T-helper 2 cell treated with Interferon-gamma antibody and Interleukin-4, amounts not matched to agents 100 ng/mL and 5 ng/mL, for 36 hours (primary cell): Measurements from ENCODE around the gene GK2. TPM values are rescaled to one million over a fixed set of nuclear protein-coding genes. Genes with fewer than 3 reads are reported as not detected.

ENCODE experiments used
- intact Hi-C: fragments of 100-400 bp; cut with micrococcal nuclease; formaldehyde crosslinking; loops from one replicate; pipeline ENCODE4 v1.15.1; 2023
- total RNA-seq: library from RNA; stranded (reverse); gene quantifications from 2 replicates; pipeline ENCODE4 v1.2.3, GENCODE V29; 2022

The GK2 gene
- not detected in 2 replicates for total RNA-seq

- intact Hi-C loops, result no loop called here
Observed at GRCh38 chr4:79408063-79408462, at the start of gene GK2. GK2 (minus strand) TSS chr4:79408228; CDS start chr4:79408200, 28 bp downstream.

GRCh38 chr4:79455216-79455615 is 47.2 kb upstream of the GK2 start:
- intact Hi-C loops, result no loop called here

- intact Hi-C loops, result no loop called here
Observed at GRCh38 chr4:79454656-79455055, 46.6 kb upstream of the GK2 start.

GRCh38 chr4:79450053-79450452 is 42.0 kb upstream of the GK2 start:
- intact Hi-C loops, result no loop called here

GRCh38 chr4:79446145-79446544 is 38.1 kb upstream of the GK2 start:
- intact Hi-C loops, result no loop called here

GRCh38 chr4:79445371-79445781 is 37.3 kb upstream of the GK2 start:
- intact Hi-C loops, result no loop called here

GRCh38 chr4:79442422-79442821 is 34.4 kb upstream of the GK2 start:
- intact Hi-C loops, result no loop called here

- intact Hi-C loops, result no loop called here
Observed at GRCh38 chr4:79439489-79439888, 31.5 kb upstream of the GK2 start.

- intact Hi-C loops, result no loop called here
Observed at GRCh38 chr4:79431839-79432238, 23.8 kb upstream of the GK2 start.

GRCh38 chr4:79429113-79429903 is 21.3 kb upstream of the GK2 start:
- intact Hi-C loops, result no loop called here

- intact Hi-C loops, result no loop called here
Observed at GRCh38 chr4:79426989-79427388, 19.0 kb upstream of the GK2 start.

- intact Hi-C loops, result no loop called here
Observed at GRCh38 chr4:79425586-79425985, 17.6 kb upstream of the GK2 start.

- intact Hi-C loops, result no loop called here
Observed at GRCh38 chr4:79421483-79421882, 13.5 kb upstream of the GK2 start.

GRCh38 chr4:79413886-79414285 is 5.9 kb upstream of the GK2 start:
- intact Hi-C loops, result no loop called here

GRCh38 chr4:79413032-79413885 is 5.2 kb upstream of the GK2 start:
- intact Hi-C loops, result no loop called here

GRCh38 chr4:79404666-79405065 is 3.4 kb downstream of the GK2 start:
- intact Hi-C loops, result no loop called here

- intact Hi-C loops, result no loop called here
Observed at GRCh38 chr4:79403356-79403755, 4.7 kb downstream of the GK2 start.

GRCh38 chr4:79402332-79402851 is 5.6 kb downstream of the GK2 start:
- intact Hi-C loops, result no loop called here

- intact Hi-C loops, result no loop called here
Observed at GRCh38 chr4:79399076-79399475, 9.0 kb downstream of the GK2 start.

GRCh38 chr4:79397951-79398350 is 10.1 kb downstream of the GK2 start:
- intact Hi-C loops, result no loop called here

- intact Hi-C loops, result no loop called here
Observed at GRCh38 chr4:79396794-79397193, 11.2 kb downstream of the GK2 start.

GRCh38 chr4:79395841-79396240 is 12.2 kb downstream of the GK2 start:
- intact Hi-C loops, result no loop called here
